DMS114 treated with DMSO at 0.1 percent for 48 hours (cell line): Measurements from ENCODE around the gene ANO2.
A peak's percentile ranks its signal among the peaks of the same experiment; 100 is the strongest.
"Not testable (repeated sequence)": the region's sequence is repeated elsewhere in the genome, so short reads cannot be mapped to it uniquely, and the experiment has no call there.

Experiments used
- DNase-seq: peaks from one replicate; lab custom pipeline; 2025; ENCODE audit not compliant: unreplicated experiment; lab: John Stamatoyannopoulos, UW

ANO2 gene

DNA sequence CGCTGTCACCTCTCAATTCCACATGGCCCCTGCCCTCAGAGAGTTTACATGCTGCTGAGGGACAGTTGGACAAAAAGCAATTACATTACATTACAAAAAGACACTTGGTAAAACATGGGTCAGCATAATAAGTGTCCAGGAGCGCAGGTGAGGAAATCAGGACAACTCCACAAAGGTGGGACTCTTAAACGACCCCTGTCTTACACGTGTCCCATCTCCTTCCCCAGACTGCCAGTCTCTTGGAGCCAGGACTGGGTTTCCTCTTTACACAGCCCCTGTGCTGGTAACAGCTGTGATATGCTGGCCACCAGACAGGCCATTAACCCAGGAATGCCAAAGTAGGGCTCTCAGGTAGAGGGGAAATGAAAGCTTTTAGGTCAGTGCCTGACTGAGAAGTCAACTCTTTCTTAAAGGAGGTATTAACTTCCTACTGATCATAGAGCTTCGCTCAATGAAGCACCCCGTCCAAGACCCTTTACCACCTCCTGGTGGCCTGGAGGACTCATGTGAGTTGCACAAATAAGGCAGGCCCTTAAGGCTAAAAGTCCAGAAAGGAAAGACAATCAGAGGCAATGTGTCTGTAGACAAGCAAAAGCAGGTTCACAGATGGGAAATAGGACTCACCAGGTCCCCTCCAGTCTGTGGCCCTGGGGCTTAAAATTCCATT lies 55.5 kb downstream of the ANO2 start:
- no peak for DNase-seq

DNA sequence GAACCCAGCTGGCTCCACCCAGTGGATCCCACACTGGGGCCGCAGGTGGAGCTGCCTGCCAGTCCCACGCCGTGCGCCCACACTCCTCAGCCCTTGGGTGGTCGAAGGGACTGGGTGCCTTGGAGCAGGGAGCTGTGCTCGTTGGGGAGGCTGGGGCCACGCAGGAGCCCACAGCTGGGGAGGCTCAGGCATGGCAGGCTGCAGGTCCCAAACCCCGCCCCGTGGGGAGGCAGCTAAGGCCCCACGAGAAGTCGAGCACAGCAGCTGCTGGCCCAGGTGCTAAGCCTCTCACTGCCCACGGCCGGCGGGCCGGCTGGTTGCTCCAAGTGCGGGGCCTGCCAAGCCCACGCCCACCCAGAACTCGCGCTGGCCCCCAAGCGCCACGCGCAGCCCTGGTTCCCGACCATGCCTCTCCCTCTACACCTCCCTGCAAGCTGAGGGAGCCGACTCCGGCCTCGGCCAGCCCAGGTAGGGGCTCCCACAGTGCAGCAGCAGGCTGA lies 56.2 kb downstream of the ANO2 start:
- no peak for DNase-seq

DNA sequence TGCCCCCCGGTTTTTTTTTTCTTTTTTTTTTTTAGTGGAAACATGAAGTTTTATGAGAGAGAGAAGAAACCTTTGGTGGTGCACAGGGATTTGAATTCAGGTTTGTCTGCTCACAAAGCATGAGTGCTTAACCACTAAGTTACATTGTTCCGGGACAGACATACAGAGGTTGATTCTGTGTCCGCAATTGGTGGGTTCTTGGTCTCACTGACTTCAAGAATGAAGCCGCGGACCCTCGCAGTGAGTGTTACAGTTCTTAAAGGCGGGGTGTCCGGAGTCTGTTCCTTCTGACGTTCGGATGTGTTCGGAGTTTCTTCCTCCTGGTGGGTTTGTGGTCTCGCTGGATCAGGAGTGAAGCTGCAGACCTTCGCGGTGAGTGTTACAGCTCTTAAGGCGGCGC lies 57.2 kb downstream of the ANO2 start:
- DNase-seq, result not testable (repeated sequence)

DNA sequence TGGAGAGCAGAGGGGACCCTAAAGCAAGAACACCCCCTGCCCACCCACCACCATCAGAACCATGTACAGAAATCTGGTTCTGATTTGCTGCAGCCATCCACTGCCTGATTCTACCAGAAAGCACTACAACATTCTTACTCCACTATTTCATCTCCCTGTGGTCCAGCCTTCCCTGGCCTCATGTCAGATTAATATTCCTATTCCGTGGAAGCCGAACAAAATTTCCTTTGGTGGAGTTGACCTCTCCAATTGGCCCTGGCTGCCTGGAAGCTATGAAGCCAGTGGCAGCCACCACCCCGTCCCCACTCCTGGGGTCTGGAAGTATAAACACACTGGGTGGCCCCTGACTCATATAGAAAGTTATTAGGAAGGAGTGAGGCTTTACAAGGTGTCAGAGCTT lies 60.2 kb downstream of the ANO2 start:
- no peak for DNase-seq

DNA sequence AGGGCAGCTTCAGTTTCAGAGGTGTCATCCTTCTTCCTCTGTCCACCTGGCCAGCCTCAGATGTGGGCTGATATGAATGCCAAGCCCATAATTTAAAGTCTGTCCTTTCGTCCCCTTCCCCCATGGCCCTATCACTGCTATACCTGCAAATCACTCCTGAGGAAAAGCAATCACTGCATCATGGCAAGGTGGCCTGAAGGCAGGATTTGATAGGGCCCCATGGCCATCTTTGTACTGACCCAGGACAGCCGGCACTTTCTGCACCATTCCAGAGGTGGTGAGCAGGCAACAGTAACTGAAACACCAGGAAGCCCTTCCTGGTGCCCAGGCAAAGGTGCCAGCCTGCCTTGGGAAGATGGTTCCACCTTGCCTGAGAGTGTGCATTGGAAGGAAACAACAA lies 60.8 kb downstream of the ANO2 start:
- DNase-seq, result no peak

DNA sequence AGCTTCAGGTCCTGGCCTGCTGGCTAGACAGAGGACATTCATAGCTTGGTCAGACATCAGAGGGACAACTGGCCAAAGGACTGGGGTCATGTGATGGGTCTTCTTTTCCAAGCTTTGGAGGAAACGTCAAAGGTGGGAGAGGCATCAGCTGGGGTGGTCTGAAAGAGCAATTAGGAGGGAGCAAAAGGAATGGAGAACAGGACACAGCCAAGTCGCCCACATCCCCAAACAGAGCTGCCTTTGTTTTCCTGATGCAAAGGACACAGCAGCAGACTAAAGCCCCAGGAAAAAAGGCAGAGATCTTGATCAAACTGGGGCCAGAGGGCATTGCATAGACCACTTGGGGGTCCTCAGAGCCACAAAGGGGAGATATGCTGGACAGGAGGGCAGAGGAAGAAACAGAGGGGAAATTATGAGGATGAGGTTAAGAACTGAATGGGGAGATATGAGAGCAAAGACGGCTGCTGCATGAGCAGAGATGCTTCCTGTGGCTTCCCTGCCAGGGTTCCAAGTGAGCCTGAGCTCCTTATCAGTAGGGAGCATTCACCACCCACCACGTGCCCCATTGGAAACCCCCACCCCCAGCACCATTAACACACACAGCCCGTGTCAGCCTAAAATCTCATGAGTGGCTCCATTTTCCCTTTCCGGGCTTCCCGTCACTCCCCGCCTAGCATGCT lies 62.4 kb downstream of the ANO2 start:
- DNase-seq, result no peak

DNA sequence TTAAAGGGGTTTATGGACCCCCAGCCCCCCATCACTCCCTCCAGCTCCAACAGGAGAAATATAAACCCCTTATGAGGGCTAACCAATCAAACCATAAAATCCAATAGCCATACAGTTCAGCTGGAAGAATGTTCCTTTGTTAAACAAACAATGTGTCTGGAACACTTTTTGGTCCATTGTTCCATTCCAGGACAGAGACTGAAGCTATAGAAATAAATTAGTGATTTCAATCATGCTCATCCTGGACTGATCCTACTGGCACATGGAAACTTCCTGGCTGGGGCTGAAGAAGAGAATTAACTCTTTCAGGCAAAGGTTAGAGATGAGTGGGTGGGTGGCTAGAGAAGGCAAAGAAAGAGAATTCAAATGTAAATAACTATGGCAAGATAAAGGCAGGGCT lies 63.4 kb downstream of the ANO2 start:
- DNase-seq, result no peak

DNA sequence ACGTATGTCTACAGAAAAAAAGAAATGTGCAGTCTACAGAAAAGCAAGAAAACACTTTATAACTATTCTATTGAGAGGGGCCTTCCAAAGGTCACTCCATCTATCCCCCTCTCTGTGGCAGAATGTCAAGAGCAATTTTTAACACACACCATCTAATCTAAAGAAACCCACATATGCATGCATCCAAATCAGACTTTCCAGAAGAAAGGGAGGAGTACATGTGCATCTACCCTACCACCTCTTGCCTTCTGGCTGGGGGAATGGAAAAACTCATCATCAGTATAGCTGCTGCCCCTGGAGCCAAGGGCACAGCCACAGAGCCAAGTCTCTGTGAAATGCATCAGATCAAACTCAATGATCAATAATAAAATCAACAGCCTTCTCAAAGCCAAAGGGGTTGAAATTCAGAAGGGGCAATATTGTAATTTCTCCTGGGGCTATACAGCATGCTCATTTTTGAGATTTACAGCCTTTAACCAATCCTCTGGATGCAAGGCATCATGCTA lies 63.9 kb downstream of the ANO2 start:
- no peak for DNase-seq

DNA sequence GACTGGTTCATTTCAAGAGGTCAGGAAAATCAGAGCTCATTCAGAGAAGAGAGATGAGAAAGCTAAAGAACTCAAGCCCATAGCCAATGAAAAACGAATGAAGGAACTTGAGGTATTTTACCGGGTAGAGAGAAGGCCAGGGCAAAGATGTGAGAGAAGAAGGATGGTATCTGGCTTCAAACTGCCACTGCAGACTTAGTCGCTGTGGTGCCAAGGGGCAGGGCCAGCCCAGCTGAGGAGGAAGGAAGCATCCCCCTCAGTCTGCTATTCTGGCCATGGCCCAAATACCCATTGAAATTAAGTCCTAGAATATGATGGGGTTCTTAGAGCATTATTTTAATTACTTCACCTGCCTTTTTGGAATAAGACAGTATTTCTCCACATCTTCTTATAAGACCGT lies 69.2 kb downstream of the ANO2 start:
- DNase-seq, result no peak

DNA sequence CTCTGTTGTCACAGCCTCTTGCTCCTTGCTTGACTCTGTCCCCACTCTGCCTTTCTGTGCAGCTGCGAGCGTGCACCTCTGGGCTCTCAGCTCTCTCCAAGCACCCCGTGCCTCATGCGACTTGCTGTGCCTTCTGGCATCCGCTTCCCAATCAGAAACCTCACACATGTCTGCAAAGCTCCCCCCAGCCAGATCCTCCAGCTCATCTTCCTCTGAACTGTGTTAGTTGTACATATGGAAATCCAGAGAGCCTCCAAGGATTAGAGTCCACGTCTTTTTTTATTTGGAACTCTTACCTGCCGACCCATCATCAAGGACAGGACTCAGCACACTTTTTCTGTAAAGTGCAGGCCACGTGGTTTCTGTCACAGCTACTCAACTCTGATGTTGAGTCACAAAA lies 70.5 kb downstream of the ANO2 start:
- DNase-seq, result no peak

DNA sequence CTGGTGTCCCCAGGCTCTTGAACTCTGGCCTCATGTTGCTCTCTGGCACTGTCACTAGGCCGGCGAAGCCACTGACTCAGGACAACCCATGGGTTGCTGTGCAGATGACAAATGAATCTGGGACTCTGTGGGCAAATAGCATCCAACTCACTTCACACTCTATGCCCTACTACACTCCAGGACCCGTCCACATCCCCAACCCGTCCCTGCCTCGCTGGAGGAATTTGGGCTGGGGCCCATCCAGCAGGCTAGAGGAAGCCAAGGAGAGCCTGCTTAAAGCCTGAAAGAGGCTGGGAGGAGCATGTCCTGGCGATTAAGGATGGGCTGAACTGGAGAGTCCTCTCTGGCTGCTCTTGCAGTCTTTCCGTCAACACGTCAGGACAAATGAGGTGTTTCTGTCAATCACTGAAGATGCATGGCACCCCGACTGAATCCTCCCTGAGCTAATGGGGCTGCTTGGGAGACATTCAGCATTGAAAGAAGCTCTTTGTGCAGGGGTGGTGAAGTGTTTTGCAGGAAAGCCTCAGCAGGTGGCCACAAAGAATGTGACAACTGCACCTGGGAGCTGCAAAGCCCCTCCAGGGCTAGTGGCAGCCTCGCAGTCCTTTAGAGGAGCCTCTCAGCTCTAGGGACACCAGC lies 71.7 kb downstream of the ANO2 start:
- DNase-seq, result no peak

DNA sequence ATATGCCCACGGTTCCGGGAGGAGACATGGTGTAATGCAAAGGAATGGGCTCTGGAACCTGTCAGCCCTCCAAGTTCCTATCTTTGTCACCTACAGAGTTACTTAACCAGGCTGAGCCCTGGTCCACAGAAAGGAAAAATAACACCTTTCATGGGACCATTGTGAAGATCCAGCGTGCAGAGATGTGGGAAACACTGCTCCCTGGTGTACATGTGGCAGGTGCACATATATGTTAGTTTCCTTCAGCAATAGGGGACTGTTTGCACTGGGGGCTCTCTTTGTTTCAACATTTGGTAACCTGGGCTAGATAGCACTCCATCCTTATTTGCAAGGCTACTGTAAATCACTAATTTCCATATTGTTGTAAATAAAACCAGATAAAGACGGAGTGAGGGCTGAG lies 72.3 kb downstream of the ANO2 start:
- peak; percentile 5 for DNase-seq

DNA sequence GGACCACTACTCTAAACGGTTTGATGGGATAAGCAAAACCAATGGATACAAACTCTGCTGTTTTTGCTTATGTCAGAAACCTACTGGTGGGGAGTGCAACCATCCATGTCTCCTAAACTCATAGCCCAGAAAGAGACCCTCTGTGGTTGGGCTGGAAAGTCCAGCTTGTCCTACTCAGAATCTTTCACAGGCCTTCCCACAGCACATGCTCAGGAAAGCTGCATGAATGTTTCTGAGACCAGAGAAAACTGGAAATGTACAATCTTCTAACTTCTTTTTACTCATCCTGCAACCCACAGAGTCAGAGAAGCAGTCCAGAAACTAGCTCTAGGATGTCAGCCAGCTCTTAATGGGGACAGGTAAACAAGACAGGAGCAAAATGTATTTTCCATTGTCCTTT lies 73.3 kb downstream of the ANO2 start:
- no peak for DNase-seq

DNA sequence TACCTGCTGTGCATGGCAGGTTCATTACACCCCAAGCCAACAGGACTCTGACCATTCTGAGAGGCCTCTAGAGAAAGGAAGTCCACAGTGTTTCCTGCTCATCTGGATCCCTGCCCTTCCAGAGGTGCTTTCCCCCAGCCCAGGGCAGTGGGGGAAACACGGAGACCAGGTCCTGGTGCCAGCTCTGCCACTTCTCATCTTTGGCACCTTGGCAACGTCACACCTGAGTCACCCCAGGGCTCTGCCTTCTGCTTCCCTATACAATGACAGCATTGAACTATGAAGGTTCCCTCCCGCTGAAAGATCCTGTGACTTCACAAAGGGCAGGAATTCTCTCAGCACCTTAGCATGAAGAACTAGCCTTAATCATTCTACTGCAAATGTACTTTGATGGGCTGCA lies 74.9 kb downstream of the ANO2 start:
- DNase-seq, result no peak

DNA sequence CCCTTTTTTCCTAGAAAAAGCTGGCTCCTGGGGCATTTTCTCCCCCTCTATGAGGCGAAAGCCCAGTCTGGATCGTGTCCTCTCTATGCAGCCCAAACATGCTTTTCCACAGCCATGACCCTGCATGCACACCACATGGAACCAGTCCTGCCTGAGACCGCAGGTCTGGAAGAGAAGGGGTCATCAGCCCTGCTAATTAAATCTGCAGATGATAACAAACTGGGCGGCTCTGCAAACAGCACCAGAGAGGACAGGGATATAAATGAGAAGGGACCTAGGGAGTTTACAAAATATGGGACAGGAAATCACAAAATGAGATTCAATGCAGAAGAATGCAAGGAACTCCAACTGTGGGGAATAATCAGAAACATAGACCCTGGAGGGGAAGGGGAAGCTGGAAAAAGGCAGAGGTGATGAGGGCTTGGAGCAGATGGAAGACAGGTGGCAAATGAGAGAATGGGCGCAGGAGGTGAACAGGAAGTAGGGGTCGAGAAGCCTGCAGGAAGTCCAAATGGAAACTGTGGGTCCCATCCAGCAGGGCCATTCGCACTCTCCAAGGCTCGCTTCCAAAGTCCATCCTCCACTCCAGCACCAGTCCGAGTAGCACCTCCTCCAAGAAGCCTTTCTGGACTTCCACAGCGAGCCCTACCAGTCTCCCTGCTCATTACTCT lies 76.3 kb downstream of the ANO2 start:
- DNase-seq, result no peak

DNA sequence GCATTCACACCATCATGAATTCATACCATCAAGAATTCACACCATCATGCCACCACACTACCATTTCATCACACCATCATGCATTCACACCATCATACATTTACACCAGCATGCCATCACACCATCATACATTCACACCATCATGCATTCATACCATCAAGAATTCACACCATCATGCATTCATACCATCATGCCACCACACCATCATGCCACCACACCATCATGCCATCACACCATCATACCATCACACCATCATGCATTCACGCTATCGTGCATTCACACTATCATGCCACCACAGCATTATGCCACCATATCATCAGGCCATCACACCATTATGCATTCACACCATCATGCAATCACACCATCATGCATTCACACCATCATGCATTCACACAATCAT lies 79.7 kb downstream of the ANO2 start:
- no peak for DNase-seq

DNA sequence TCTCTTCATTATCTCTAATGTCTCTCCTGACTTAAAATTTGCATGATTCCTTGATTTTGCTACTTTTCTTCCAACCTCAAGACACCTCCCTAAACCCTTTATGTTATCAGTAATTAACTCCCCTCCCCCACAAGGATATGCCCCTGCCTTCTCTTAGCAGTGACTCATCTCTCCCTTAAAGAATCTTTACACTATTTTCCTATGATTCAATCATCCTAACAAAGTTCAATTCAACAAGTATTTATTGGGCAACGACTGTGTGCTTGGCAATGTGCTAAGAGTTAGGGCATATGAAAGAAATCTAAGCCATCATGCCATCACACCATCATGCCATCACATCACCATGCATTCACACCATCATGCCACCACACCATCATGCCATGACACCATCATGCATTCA lies 80.1 kb downstream of the ANO2 start:
- no peak for DNase-seq

DNA sequence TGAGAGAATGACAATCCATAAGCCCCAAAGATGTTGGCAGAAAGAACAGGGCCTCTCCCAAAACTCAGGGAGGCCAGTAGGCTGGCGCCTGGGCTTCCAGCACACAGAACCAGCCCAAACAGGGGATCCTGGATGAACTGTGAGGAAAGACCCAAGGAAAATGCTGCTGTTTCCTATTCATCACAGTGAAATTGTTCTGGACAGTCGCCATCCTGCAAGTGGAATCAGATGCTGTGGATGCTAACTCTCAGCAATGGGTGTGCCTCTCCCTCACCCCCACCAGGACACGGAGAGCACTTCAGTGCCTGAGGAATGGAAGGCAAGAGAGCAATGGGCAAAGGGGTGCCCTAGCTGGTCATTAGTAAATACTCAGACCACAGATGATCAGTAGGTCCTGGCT lies 80.8 kb downstream of the ANO2 start:
- DNase-seq, result no peak

DNA sequence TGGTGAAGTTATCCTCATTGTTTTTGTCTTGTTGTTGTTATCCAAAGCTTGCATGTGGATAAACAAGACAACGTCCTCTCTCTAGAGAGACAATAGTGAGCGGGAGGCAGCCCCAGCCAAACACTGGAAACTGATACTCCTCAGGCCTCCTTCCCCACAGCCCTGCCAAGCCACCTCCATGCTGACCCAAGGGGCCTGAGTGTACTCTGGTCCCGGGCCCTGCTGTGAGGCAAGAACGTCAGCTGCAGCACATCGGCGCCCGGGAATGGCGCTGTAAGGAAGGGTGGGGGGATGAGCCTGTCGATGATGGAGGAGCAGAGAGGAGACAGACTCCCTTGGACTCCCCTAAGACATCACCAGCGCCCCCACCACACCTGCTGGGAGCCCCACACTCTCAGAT lies 83.6 kb downstream of the ANO2 start:
- DNase-seq, result no peak

DNA sequence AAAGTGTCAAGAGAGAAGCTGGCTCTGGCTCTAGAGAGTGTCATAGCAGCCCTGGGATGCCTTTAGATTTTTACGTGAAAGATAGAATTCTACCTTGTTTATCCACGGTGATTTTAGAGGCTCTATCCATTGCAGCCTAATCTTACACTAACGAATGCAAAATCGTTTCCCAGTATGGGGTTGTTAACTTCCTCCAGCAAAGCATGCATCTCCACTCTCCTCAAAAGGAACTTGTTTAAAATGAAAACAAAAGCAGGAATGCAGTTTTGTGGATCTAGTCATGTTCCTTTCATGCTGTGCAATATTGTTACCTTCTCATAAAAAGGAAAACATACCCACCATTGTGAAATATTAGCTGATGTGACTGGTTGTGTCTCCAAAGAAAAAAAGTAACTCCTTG lies 88.4 kb downstream of the ANO2 start:
- DNase-seq, result no peak

DNA sequence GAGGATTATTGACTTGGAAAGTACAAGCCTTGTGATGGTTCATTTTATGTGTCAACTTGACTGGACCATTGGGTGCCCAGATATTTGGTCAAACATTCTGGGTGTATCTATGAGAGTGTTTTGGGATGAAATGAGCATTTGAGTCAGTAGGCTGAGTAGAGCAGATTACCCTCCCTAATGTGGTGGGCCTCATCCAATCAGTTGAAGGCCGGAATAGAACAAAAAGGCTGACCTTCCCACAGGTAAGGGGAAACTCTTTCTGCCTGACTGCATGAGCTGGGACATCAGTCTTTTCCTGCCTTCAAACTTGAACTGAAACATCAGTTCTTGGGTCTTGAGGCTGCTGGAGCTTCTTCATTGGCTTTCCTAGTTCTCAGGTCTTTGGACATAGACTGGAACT lies 98.1 kb downstream of the ANO2 start:
- DNase-seq, result no peak

DNA sequence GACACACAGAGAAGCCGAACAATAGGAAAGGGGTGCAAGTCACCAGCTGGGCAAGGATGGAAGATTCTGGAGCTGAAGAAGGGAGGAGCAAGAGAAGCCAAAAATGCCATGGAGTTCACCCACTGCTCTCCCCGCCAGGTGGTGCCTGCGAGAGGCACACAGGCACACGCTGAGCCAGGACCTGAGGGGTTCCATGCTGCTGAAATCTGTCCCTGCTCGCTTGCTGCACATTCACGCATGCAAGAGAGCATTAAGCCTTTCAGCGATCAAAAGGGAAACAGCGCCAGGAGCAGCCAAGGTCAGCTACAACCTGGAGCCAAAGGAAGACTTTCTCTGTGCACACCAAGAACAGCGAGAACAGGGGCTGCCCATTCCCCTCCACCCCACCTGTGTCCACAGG lies 104.1 kb downstream of the ANO2 start:
- DNase-seq, result no peak
